Measurements from ENCODE around the gene SMARCA4.

- TF ChIP-seq, protein P1, sequence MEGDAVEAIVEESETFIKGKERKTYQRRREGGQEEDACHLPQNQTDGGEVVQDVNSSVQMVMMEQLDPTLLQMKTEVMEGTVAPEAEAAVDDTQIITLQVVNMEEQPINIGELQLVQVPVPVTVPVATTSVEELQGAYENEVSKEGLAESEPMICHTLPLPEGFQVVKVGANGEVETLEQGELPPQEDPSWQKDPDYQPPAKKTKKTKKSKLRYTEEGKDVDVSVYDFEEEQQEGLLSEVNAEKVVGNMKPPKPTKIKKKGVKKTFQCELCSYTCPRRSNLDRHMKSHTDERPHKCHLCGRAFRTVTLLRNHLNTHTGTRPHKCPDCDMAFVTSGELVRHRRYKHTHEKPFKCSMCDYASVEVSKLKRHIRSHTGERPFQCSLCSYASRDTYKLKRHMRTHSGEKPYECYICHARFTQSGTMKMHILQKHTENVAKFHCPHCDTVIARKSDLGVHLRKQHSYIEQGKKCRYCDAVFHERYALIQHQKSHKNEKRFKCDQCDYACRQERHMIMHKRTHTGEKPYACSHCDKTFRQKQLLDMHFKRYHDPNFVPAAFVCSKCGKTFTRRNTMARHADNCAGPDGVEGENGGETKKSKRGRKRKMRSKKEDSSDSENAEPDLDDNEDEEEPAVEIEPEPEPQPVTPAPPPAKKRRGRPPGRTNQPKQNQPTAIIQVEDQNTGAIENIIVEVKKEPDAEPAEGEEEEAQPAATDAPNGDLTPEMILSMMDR (IDR thresholded peaks at IDR 0.05; ENCODE audit: low read depth, low read length, missing input control) = no peak
- TF ChIP-seq JUND (IDR thresholded peaks at IDR 0.05) (no peak), TAF1 (conservative IDR thresholded peaks at IDR 0.05) (no peak), FOXA2 (IDR thresholded peaks at IDR 0.05) (no peak), RXRA (IDR thresholded peaks at IDR 0.05) (no peak)
- TF ChIP-seq, protein P2, sequence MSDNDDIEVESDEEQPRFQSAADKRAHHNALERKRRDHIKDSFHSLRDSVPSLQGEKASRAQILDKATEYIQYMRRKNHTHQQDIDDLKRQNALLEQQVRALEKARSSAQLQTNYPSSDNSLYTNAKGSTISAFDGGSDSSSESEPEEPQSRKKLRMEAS (IDR thresholded peaks at IDR 0.05) = no peak
- TF ChIP-seq, protein P3, sequence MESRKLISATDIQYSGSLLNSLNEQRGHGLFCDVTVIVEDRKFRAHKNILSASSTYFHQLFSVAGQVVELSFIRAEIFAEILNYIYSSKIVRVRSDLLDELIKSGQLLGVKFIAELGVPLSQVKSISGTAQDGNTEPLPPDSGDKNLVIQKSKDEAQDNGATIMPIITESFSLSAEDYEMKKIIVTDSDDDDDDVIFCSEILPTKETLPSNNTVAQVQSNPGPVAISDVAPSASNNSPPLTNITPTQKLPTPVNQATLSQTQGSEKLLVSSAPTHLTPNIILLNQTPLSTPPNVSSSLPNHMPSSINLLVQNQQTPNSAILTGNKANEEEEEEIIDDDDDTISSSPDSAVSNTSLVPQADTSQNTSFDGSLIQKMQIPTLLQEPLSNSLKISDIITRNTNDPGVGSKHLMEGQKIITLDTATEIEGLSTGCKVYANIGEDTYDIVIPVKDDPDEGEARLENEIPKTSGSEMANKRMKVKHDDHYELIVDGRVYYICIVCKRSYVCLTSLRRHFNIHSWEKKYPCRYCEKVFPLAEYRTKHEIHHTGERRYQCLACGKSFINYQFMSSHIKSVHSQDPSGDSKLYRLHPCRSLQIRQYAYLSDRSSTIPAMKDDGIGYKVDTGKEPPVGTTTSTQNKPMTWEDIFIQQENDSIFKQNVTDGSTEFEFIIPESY (IDR thresholded peaks at IDR 0.05) = no peak
These were observed 70.7 kb downstream of the SMARCA4 start for GRCh38 chr19:11031421-11032070.

Measured in liver (tissue), 3 donors.